CD4-positive, alpha-beta T cell treated with Interleukin-6 for 4 hours (primary cell): ENCODE measurements around the gene CTPS2.

Experiments used
- DNase-seq: peaks from one replicate; pipeline ENCODE4 v3.0.0-alpha.2; 2020; ENCODE audit warnings: mixed read lengths

CTPS2 gene

DNA sequence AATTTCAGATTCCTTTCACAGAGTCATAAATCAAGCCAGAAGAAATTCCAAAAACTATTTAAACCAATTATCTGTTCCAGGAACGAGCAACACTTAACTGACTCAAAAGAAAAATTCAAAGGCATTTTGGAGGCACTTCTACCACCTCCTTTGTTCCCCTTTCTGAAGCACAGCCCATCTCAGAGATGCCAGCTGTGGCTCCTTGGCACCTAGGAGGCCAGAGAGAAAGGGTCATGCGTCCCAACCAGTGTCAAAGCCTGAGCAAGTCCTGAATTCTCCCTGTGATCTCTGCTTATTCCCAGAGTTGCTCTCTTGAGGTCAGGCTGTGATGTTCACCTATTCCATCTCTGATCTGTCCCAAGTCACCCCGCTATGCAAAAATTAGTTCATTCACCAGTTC, 167.5 kb downstream of the CTPS2 start:
- DNase-seq: no peak
